PFSK-1 (cell line): ENCODE results near the gene AIDA.

Source experiments
- FOXP2 ChIP-seq: optimal IDR thresholded peaks from 2 replicates; pipeline ENCODE3; 2011; ENCODE audit warnings: borderline replicate concordance, control low read depth, inconsistent platforms; ENCODE audit not compliant: insufficient read depth; ENCODE audit errors: extremely low read length, extremely low read depth
- POLR2AphosphoS5 ChIP-seq: IDR thresholded peaks from 2 replicates; pipeline ENCODE4 v1.6.1; 2012; ENCODE audit warnings: low read depth, mild to moderate bottlenecking, control low read depth, low read length, moderate library complexity
- SIN3A ChIP-seq: IDR thresholded peaks from 2 replicates; pipeline ENCODE4 v1.6.1; 2012; ENCODE audit warnings: mild to moderate bottlenecking, low read length, moderate library complexity, borderline replicate concordance; ENCODE audit not compliant: insufficient read depth
- TAF1 ChIP-seq: IDR thresholded peaks from 2 replicates; pipeline ENCODE4 v1.6.1; 2012; ENCODE audit warnings: low read length, control low read depth, borderline replicate concordance; ENCODE audit not compliant: insufficient read depth
- TF ChIP-seq, protein P1 (sequence below), 2 experiments: IDR thresholded peaks; 2 replicates each; pipeline versions ENCODE4 v1.6.1 to v1.8.0; 2011 to 2012; ENCODE audit warnings: low read depth in 2 of 2, low read length in 2 of 2, control low read depth in 1 of 2, inconsistent platforms in 1 of 2, mild to moderate bottlenecking in 1 of 2, moderate library complexity in 1 of 2; ENCODE audit not compliant: insufficient read depth in 1 of 2

AIDA gene

DNA sequence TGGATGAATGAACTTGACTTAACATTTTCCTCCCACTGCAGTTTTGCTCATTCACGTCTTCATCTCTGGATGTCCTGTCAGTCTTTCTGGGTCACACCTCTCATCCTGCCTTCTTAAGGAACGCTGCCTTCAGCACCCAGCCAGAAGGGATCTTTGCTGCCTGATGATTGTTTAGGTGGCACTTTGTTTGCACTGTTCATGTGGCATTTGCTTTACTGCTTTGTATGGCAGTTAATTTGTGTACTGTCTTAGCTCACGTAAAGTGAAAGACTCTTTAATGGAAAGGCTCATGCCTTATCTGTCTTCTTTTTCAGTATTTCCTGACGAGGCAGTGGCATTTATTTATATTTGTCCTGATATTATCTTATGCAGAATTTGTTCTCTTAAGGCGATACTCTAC is 89.5 kb downstream of the AIDA start:
- TF ChIP-seq, protein P1, sequence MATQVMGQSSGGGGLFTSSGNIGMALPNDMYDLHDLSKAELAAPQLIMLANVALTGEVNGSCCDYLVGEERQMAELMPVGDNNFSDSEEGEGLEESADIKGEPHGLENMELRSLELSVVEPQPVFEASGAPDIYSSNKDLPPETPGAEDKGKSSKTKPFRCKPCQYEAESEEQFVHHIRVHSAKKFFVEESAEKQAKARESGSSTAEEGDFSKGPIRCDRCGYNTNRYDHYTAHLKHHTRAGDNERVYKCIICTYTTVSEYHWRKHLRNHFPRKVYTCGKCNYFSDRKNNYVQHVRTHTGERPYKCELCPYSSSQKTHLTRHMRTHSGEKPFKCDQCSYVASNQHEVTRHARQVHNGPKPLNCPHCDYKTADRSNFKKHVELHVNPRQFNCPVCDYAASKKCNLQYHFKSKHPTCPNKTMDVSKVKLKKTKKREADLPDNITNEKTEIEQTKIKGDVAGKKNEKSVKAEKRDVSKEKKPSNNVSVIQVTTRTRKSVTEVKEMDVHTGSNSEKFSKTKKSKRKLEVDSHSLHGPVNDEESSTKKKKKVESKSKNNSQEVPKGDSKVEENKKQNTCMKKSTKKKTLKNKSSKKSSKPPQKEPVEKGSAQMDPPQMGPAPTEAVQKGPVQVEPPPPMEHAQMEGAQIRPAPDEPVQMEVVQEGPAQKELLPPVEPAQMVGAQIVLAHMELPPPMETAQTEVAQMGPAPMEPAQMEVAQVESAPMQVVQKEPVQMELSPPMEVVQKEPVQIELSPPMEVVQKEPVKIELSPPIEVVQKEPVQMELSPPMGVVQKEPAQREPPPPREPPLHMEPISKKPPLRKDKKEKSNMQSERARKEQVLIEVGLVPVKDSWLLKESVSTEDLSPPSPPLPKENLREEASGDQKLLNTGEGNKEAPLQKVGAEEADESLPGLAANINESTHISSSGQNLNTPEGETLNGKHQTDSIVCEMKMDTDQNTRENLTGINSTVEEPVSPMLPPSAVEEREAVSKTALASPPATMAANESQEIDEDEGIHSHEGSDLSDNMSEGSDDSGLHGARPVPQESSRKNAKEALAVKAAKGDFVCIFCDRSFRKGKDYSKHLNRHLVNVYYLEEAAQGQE (IDR thresholded peaks at IDR 0.05; ENCODE audit: insufficient read depth in 1 of 2, low read depth in 2 of 2, low read length in 2 of 2), result no peak
- TF ChIP-seq TAF1 (no peak), SIN3A (no peak), POLR2AphosphoS5 (no peak), FOXP2 (no peak)

DNA sequence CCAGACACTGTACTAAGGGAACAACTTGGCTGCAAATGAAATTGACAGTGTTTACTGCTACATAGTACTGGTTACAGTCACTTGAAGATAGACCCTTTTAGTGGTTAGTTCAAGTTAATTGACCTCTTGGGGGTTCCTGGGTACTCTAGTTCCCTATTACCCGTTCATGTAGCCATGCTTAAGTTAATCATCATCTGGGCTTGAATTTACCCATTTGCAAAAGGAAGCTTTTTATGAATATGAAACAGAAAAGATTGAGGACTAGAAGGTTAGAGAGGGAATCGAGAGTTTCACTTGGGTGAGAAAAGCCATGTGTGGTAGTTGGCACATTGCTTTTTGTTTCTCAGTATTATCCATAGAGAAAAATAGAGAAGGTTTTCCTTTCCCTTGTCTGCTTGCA is 91.7 kb downstream of the AIDA start:
- no peak for TF ChIP-seq SIN3A
- TF ChIP-seq, protein P1 (IDR thresholded peaks at IDR 0.05; ENCODE audit: insufficient read depth in 1 of 2, low read depth in 2 of 2, low read length in 2 of 2), result no peak
- no peak for TF ChIP-seq TAF1
- no peak for TF ChIP-seq FOXP2
- TF ChIP-seq POLR2AphosphoS5, result no peak

DNA sequence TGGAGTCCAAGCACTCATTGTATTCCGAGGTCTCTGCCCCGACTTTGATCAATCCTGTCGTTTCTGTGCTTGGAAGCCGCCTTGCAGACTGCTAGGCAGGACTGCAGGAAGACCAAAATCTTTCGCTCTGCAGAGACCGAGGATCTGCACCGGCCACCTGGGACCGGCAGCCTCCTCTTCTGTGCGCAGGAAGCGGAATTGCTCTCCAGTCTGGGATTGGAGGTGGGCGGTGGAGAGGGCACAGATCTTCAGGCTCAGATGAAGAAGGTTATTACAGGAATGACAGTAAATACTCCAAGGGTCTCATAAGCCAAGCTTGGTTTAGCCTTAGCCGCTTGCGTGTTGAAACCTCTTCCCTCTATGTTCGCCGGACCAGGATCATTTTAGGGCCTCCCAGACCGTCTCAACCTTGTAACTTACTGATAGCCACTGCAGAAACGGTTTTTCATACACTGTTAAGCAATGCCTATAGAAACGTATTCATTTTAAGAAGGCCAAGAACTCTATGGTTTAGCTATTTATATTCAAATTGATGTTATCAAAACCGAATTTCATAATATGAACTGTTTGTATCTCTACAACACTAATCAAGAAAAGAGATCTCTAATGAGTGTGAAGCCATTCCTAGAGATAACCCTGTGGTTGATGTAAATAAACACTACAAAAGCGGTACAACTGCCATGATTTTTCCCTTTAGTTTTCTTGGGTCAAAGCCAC is 93.3 kb downstream of the AIDA start:
- no peak for TF ChIP-seq FOXP2
- no peak for TF ChIP-seq POLR2AphosphoS5
- no peak; the same call in 1 of the 2 replicates for TF ChIP-seq TAF1
- TF ChIP-seq, protein P1 (IDR thresholded peaks at IDR 0.05; ENCODE audit: insufficient read depth in 1 of 2, low read depth in 2 of 2, low read length in 2 of 2), result no peak
- no peak for TF ChIP-seq SIN3A
